Measurements from ENCODE around the gene MAPKAP1.
A peak's percentile ranks its signal among the peaks of the same experiment; 100 is the strongest.

The MAPKAP1 gene

GRCh38 chr9:125513668-125514413 lies 193.2 kb downstream of the MAPKAP1 start:
- DNase-seq (ENCODE audit: low spot score) = no peak

DNA sequence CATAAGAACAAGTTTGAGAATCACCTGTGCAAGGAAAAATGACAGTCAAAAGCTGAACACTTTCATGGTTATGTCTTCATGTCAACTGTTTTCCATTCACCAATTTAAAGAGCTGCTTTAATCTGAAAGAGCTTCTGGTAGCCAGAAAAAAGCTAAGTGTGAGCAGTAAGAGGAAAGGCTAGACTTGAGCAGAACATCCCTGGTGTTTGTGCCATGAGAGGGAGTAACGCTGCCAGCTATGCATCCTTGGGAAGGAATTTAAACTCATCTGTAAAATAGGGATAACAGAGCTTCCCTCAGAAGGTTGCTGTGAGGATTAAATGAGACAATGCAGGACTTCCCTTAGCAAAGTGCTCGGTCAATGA lies 193.7 kb downstream of the MAPKAP1 start:
- DNase-seq (ENCODE audit: low spot score) = no peak

- DNase-seq (ENCODE audit: low spot score) = no peak
These were observed 195.0 kb downstream of the MAPKAP1 start for GRCh38 chr9:125511789-125512660.

DNA sequence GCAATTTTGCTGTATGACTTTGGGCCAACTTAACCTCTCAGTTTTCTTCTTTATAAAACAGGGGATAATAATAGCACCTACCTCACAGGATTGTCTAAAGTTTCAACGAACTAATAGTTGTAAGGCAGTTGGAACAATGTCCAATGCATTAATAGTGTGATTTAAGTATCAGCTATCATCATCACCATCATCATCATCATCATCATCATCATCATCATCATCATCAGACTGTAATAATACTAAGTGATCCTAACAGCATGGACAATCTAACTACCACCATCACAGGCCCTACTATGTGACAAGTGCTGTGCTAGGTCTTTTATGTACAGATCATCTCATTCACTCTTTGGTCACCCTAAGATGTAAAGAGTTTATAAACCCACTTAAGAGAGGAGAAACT lies 196.0 kb downstream of the MAPKAP1 start:
- DNase-seq (ENCODE audit: low spot score) = no peak

GRCh38 chr9:125509476-125509875 lies 197.5 kb downstream of the MAPKAP1 start:
- peak; percentile 66 for DNase-seq (ENCODE audit: low spot score)

DNA sequence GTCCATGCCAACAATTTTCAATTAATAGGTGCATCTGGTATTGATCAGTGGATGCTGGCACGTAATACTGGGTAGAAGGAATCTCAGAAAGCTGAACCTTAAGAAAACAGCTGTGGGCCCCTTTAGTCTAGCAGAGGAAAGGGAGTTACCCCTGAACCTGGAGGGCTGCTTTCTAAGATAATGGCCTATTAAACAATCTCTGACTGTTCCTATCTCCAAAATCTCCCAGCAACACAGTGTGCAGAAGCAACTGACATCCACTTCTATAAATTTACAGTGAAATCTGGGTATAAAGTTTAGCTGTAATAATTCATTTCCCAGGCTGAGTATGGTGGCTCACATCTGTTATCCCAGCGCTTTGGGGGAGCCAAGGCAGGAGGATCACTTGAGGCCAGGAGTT lies 198.8 kb downstream of the MAPKAP1 start:
- DNase-seq (ENCODE audit: low spot score) = no peak

- DNase-seq (ENCODE audit: low spot score) = no peak
These were observed 199.8 kb downstream of the MAPKAP1 start for GRCh38 chr9:125507226-125507625.

DNA sequence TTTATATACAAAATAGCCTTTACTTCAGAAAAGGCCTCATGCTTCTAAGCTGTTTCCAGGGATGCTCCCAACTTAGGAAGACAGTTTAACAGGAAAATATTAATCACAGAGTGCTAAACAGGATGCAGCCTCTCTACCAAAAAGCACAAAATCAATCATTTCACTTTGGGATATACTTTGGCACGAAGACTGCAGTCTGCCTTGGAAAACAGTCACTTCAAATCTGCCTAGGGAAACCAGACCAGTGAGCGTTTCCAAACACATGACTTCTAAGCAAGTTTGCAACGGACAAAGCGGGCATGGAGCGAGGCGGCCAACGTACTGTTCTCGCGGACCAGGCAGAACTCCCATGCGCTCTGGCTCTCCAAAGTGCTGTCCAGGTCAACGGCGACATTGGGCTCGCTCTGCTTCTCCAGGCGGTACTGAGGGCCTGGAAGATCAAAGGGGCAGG lies 201.0 kb downstream of the MAPKAP1 start:
- no peak for DNase-seq (ENCODE audit: low spot score)

DNA sequence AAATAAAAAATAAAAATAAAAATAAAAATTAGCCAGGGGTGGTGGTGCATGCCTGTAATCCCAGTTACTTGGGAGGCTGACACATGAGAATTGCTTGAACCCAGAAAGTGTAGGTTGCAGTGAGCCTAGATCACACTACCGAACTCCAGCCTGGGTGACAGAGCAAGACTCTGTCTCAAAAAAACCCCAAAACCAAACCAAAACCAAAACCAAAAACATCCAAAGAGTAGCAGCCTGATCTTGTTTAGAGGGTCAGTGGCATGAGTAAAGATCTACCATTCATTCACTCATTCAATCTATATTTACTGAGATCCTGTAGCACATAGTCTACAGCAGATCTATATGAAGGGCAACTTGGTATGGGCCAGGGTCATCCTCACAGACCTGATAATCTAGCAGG lies 202.4 kb downstream of the MAPKAP1 start:
- DNase-seq (ENCODE audit: low spot score) = no peak

DNA sequence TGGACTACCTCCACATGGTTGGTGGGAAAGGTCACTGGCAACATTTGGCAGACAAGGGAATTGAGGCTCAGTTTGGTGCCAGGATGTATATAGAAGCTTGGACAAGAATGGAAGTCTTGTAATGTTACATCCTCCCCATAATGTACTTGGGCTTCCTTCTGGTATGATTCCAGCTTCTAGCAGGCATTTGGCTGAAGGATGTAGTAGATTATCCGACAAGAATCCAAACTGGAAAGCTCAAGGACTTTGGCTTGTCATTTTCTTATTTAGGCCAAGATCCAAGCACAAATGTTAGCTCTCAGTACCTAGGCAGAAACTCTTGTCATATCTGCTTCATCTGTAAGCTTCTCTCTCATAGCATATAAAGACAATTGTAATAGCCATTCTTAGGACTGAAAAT lies 209.1 kb downstream of the MAPKAP1 start:
- DNase-seq (ENCODE audit: low spot score) = no peak

GRCh38 chr9:125497478-125497877 lies 209.5 kb downstream of the MAPKAP1 start:
- no peak for DNase-seq (ENCODE audit: low spot score)

- DNase-seq (ENCODE audit: low spot score) = no peak
These were observed 210.6 kb downstream of the MAPKAP1 start for GRCh38 chr9:125496313-125496834.

DNA sequence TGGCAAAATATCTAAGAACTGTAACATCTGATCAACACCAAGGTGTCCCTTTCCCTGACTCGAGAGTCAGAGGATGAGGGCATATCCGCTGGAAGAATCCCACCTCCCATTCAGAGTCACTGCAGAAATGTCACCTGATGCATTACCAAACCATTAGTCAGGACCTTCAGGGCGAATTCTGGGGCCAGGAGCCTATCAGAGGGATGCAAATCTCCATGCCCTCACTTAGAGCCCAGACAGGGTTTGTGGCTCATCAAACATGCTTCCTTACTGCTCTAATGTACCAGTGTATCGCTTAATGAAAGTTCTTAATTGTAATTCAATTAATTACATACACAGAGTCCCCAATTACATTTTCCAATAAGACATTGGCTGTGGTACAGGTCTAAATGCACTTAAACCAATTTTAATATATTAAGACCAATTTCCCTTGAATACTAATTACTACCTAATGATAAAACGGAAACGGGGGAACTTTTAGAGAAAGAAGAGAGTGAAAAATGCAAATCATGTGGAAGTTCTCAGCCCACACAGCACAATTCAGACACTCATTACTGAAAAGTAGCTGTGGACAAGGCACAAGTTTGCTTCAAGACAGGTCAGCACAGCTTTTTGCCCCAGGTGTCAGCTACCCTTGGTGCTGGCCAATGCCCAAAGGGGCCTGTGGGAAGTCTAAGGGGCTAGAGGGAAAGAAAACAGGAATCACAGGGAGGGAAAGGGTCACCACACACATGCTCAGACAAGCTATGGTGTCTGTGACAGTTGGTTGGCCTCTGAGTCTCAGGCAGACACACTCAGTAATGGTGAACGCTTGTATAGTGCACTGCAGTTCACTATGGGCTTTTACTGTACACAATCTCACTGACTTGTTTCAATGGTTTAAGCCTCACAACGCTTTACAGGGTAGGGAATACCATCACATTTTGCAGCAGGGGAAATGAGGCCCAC lies 211.6 kb downstream of the MAPKAP1 start:
- no peak for DNase-seq (ENCODE audit: low spot score)

- DNase-seq (ENCODE audit: low spot score) = no peak
These were observed 212.4 kb downstream of the MAPKAP1 start for GRCh38 chr9:125494653-125494915.

- DNase-seq (ENCODE audit: low spot score) = no peak
These were observed 212.9 kb downstream of the MAPKAP1 start for GRCh38 chr9:125493881-125494652.

DNA sequence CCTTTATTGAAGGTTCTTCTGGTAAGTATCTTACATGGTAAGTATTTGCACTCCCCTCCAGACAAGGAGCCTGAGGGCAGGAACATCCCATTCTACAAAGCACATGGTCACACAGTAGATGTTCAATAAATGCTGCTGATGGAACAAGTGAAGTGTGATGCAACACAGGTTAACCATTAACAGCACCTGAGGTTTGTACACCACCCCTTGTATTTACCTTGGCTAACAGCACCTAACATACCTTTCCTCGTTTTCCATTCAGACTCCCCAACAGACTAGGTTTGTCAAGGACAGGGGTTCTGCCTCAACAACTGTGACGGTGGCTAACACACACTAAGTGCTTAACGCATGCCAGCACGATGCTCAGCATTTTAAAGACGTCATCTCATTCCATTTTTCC lies 213.6 kb downstream of the MAPKAP1 start:
- no peak for DNase-seq (ENCODE audit: low spot score)

- no peak for DNase-seq (ENCODE audit: low spot score)
These were observed 214.3 kb downstream of the MAPKAP1 start for GRCh38 chr9:125492719-125493118.

DNA sequence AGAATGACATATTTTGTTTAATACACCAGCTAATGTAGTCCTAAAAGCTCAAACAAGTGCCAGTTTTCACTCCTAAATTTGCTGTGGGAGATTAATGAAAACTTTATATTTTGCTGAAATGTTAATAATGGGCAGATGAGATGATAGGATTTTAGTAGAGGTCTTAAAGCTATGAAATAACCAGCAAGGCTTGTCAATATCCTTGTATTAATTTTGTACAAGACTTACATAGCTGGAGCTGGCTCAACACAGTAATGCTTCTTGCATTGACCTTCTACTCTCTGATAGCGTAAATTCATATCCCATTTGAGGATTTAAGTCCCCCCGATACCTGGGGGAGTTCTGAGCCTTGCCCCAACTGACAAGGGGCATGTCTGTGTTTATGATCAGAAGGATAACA lies 219.2 kb downstream of the MAPKAP1 start:
- no peak for DNase-seq (ENCODE audit: low spot score)

- DNase-seq (ENCODE audit: low spot score) = no peak
These were observed 220.4 kb downstream of the MAPKAP1 start for GRCh38 chr9:125486576-125486975.

- no peak for DNase-seq (ENCODE audit: low spot score)
These were observed 220.9 kb downstream of the MAPKAP1 start for GRCh38 chr9:125486152-125486508.
